HL-60 (cell line): ENCODE measurements around the gene MYO15A.

Experiments
- CTCF ChIP-seq: IDR thresholded peaks from one replicate; pipeline ENCODE4 v1.5.1; 2011; ENCODE audit warnings: low read length, control low read depth, inconsistent platforms; ENCODE audit not compliant: insufficient read depth
- GABPA ChIP-seq: IDR thresholded peaks from 2 replicates; pipeline ENCODE4 v1.6.1; 2012; ENCODE audit warnings: low read depth
- POLR2AphosphoS5 ChIP-seq: IDR thresholded peaks from 2 replicates; pipeline ENCODE4 v1.6.1; 2012; ENCODE audit warnings: low read depth
- REST ChIP-seq: IDR thresholded peaks from 2 replicates; pipeline ENCODE4 v1.6.1; 2012; ENCODE audit warnings: low read depth; ENCODE audit not compliant: insufficient replicate concordance

GRCh38 chr17:18145811-18146210 lies 37.3 kb downstream of the MYO15A start:
- no peak for TF ChIP-seq CTCF
- TF ChIP-seq REST, result no peak
- TF ChIP-seq GABPA, result no peak
- TF ChIP-seq POLR2AphosphoS5, result no peak
